Ishikawa (cell line): ENCODE data around the gene TADA2B.

ENCODE experiments used
- MAX ChIP-seq: IDR thresholded peaks from 2 replicates; pipeline ENCODE4 v1.6.1; 2012
- TAF1 ChIP-seq: IDR thresholded peaks from 2 replicates; pipeline ENCODE4 v1.6.1; 2012; ENCODE audit warnings: low read depth, mild to moderate bottlenecking
- TEAD4 ChIP-seq: IDR thresholded peaks from 2 replicates; pipeline ENCODE4 v1.6.1; 2012
- TF ChIP-seq, protein P1 (sequence below): IDR thresholded peaks from 2 replicates; pipeline ENCODE4 v1.6.1; 2012; ENCODE audit warnings: low read depth, mild to moderate bottlenecking

- TF ChIP-seq, protein P1, sequence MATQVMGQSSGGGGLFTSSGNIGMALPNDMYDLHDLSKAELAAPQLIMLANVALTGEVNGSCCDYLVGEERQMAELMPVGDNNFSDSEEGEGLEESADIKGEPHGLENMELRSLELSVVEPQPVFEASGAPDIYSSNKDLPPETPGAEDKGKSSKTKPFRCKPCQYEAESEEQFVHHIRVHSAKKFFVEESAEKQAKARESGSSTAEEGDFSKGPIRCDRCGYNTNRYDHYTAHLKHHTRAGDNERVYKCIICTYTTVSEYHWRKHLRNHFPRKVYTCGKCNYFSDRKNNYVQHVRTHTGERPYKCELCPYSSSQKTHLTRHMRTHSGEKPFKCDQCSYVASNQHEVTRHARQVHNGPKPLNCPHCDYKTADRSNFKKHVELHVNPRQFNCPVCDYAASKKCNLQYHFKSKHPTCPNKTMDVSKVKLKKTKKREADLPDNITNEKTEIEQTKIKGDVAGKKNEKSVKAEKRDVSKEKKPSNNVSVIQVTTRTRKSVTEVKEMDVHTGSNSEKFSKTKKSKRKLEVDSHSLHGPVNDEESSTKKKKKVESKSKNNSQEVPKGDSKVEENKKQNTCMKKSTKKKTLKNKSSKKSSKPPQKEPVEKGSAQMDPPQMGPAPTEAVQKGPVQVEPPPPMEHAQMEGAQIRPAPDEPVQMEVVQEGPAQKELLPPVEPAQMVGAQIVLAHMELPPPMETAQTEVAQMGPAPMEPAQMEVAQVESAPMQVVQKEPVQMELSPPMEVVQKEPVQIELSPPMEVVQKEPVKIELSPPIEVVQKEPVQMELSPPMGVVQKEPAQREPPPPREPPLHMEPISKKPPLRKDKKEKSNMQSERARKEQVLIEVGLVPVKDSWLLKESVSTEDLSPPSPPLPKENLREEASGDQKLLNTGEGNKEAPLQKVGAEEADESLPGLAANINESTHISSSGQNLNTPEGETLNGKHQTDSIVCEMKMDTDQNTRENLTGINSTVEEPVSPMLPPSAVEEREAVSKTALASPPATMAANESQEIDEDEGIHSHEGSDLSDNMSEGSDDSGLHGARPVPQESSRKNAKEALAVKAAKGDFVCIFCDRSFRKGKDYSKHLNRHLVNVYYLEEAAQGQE = no peak
- TF ChIP-seq MAX (no peak), TEAD4 (no peak), TAF1 (no peak)
These were observed 17.4 kb downstream of the TADA2B start for GRCh38 chr4:7060346-7061150.
